M059J (cell line): ENCODE data around the gene GPC2. TPM values are rescaled to one million over a fixed set of nuclear protein-coding genes. Genes with fewer than 3 reads are reported as not detected.

Experiments
- DNase-seq: peaks from one replicate; pipeline ENCODE4 v3.0.0-alpha.2; 2012; ENCODE audit warnings: low read depth
- total RNA-seq: library from RNA; depleted of rRNA; stranded (reverse); fragments of >200 nt; shearing (Covaris generic); gene quantifications from 2 replicates; pipeline ENCODE4 v1.2.3, GENCODE V29; 2014; rRNA removed

GPC2 gene
- total RNA-seq, 1 experiment from 2014 or later: 4.2 TPM

GRCh38 chr7:100122568-100122967 is 54.6 kb downstream of the GPC2 start:
- DNase-seq: no peak

GRCh38 chr7:100122067-100122466 is 55.1 kb downstream of the GPC2 start:
- DNase-seq: no peak

DNA sequence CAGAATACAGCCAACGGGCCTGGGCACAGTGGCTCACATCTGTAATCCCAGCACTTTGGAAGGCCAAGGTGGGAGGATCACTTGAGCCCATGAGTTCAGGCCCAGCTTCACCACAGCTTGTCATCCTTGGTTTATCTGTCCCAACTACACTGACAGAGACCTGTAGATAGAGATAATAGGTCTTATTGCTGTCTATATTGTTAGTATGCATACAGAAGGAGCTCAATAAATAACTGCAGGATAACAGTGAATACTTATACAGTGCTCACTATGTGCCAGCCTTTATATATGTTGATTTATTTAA is 56.5 kb downstream of the GPC2 start:
- DNase-seq: no peak

GRCh38 chr7:100119970-100120732 is 57.0 kb downstream of the GPC2 start:
- DNase-seq: peak; percentile 76

Other genes starting within 250 kb of the GPC2 start
- gene GJC3, start 247.8 kb downstream of the GPC2 start, total RNA-seq: not detected in 2 replicates
- gene AZGP1, start 201.3 kb downstream of the GPC2 start, total RNA-seq: 0.62 TPM in 1 of 2 replicates, not detected in the other
- 9.4 and 15.9 TPM in 2 replicates for gene ZKSCAN1, start 161.8 kb downstream of the GPC2 start, total RNA-seq
- gene ZSCAN21, start 127.6 kb downstream of the GPC2 start, total RNA-seq: 7.4 TPM in 2 replicates
- gene ZNF3, start 95.7 kb downstream of the GPC2 start, total RNA-seq: 23.6 and 25.4 TPM in 2 replicates
- gene COPS6, start 88.4 kb downstream of the GPC2 start, total RNA-seq: 98.4 and 109 TPM in 2 replicates
- gene MCM7, start 76.0 kb downstream of the GPC2 start, total RNA-seq: 146 and 183 TPM in 2 replicates
- gene AP4M1, start 75.7 kb downstream of the GPC2 start, total RNA-seq: 21.7 and 23.3 TPM in 2 replicates
- 60.7 and 93.2 TPM in 2 replicates for gene TAF6, start 58.0 kb downstream of the GPC2 start, total RNA-seq
- gene CNPY4, start 57.7 kb downstream of the GPC2 start, total RNA-seq: 24.1 and 33.6 TPM in 2 replicates
- 4.6 and 4.8 TPM in 2 replicates for gene MBLAC1, start 50.4 kb downstream of the GPC2 start, total RNA-seq
- gene LAMTOR4, start 28.5 kb downstream of the GPC2 start, total RNA-seq: 145 and 157 TPM in 2 replicates
- gene TRAPPC14, start 18.7 kb downstream of the GPC2 start, total RNA-seq: 6.4 and 10.5 TPM in 2 replicates
- 1.9 and 3.9 TPM in 2 replicates for gene GAL3ST4, start 8.8 kb downstream of the GPC2 start, total RNA-seq
- gene STAG3, start 537 bp upstream of the GPC2 start, total RNA-seq: 8.3 and 10.5 TPM in 2 replicates
- not detected in 2 replicates for gene PVRIG, start 42.6 kb upstream of the GPC2 start, total RNA-seq
- gene SPDYE3, start 130.3 kb upstream of the GPC2 start, total RNA-seq: not detected in 2 replicates
- gene PILRB, start 180.7 kb upstream of the GPC2 start, total RNA-seq: 7.0 and 8.0 TPM in 2 replicates
- 0.54 TPM in 1 of 2 replicates, not detected in the other for gene PILRA, start 196.1 kb upstream of the GPC2 start, total RNA-seq